Pancreas (tissue), 10 donors: ENCODE measurements around the gene POLR2J2. TPM values are rescaled to one million over a fixed set of nuclear protein-coding genes. Genes with fewer than 3 reads are reported as not detected.
"Not testable (repeated sequence)": the region's sequence is repeated elsewhere in the genome, so short reads cannot be mapped to it uniquely, and the experiment has no call there.

Experiments used
- ATAC-seq, 4 donors: fragments of 200-7000 bp; cut with Tn5 transposase; one replicate each; pipeline versions ENCODE4 v1.8.0 to v1.9.1; 2020; ENCODE audit warnings: mild to moderate bottlenecking in 4 of 4, moderate library complexity in 4 of 4
- DNase-seq, 6 donors: peaks; one replicate each; pipeline ENCODE4 v3.0.0-alpha.2; 2020
- FAIRE-seq: peaks from 2 replicates; lab custom pipeline; 2012; peaks lifted over from hg19 to GRCh38; lab: Jason Lieb, UNC
- H3K27ac ChIP-seq, 4 donors: fragments of 200-600 bp; sonication (generic); 1 replicate in 3 of 4; 2 replicates in 1 of 4; pipeline versions ENCODE4 v1.5.0 to v1.8.0; 2020
- H3K27me3 ChIP-seq, 4 donors: fragments of 200-600 bp; one replicate each; pipeline ENCODE4 v1.8.0; 2021
- H3K36me3 ChIP-seq, 3 donors: fragments of 200-600 bp; sonication (generic) in 1 of 3; one replicate each; pipeline versions ENCODE4 v1.5.0 to v1.8.0; 2020 to 2021
- H3K4me1 ChIP-seq, 3 donors: fragments of 200-600 bp; one replicate each; pipeline ENCODE4 v1.8.0; 2021
- H3K4me3 ChIP-seq, 4 donors: fragments of 200-600 bp; sonication (generic) in 2 of 4; one replicate each; pipeline versions ENCODE4 v1.5.0 to v1.8.0; 2020 to 2021
- H3K9me3 ChIP-seq, 4 donors: fragments of 200-600 bp; one replicate each; pipeline ENCODE4 v1.8.0; 2021
- WGBS, 2 donors: extraction: QIAGEN DNeasy Blood & Tissue Kit; methylation state at CpG; one replicate each; pipeline ENCODE4 v1.1.7; 2013; 5-methylcytosine and 5-hydroxymethylcytosine counted together
- intact Hi-C, 3 donors: fragments of 100-400 bp; cut with DNase I; formaldehyde crosslinking; loops; one replicate each; pipeline versions ENCODE4 v1.11.1 to v1.14.2; 2022
- polyA plus RNA-seq, 2 donors: library from polyadenylated mRNA; stranded (reverse); fragments of 200-250 nt; gene quantifications; one replicate each; pipeline ENCODE4 v1.2.3, GENCODE V29; 2013
- total RNA-seq, 6 donors: library from RNA; stranded (reverse); fragmentation: NEBNext Ultra II Directional in 4 of 6; extraction: Animal tissue kit (Norgen Biotek cat#: 25700) in 4 of 6; gene quantifications; one replicate each; pipeline versions ENCODE4 v1.2.1 to v1.2.4, GENCODE V29; 2021 to 2023
- donor health status: healthy with polysubstance abuse.
- donor health status: DM: no; HTN: no; CAD: no; lungs with moderate emphysema.
- donor health status: DM: no; HTN: no; CAD: no.
- donor health status: control.
- donor health status: control.
- donor health status: Bipolar disorder and iron deficiency.
- donor health status: DM: yes; HTN: yes; CAD: no.
- donor health status: DM: no; HTN: no; CAD: no.
- donor health status: DM: no; HTN: no; CAD: no.
- donor health status: DM: yes; HTN: yes; CAD: no.

Gene POLR2J2
- total and polyA plus RNA-seq, 8 donors, result 1.4 to 9.7 (median 4.3) TPM

- H3K9me3 ChIP-seq, FAIRE-seq, H3K27me3 ChIP-seq, intact Hi-C loops, H3K27ac ChIP-seq, H3K4me1 ChIP-seq, H3K36me3 ChIP-seq: not testable (repeated sequence)
- peak; percentile 93 to 98 (median 95) for ATAC-seq
- DNase-seq, result peak; percentile 21 to 83 (median 62)
- H3K4me3 ChIP-seq, result peak within 1 kb of the TSS in 2 of 4 donors; percentile 38 to 43
- 0 to 1% methylated on average over 16 to 26 of the region's 62 CpGs for WGBS, 2 donors
Observed at GRCh38 chr7:102616507-102617125, 54.8 kb downstream of the POLR2J2 start, which contains the start of gene RASA4. TSS of gene RASA4 (minus strand) at chr7:102616756. CDS start at chr7:102616689, 67 bp downstream.

Other genes starting within 250 kb of the POLR2J2 start
- gene ORAI2, start 238.1 kb downstream of the POLR2J2 start, total RNA-seq, result 10 to 100 TPM in 2 of 6 donors, 1 to 10 TPM in 4; 4.8 to 13.5 (median 7.1) TPM
- 1 to 10 TPM; 4.1 to 8.6 TPM for gene ORAI2, start 238.1 kb downstream of the POLR2J2 start, polyA plus RNA-seq
- 1 to 10 TPM; 3.5 to 6.9 (median 5.3) TPM for gene ALKBH4, start 206.8 kb downstream of the POLR2J2 start, total RNA-seq
- gene ALKBH4, start 206.8 kb downstream of the POLR2J2 start, polyA plus RNA-seq, result 1 to 10 TPM; 7.3 to 9.3 TPM
- 1 to 10 TPM; 5.1 to 9.3 (median 7.6) TPM for gene LRWD1, start 206.7 kb downstream of the POLR2J2 start, total RNA-seq
- gene LRWD1, start 206.7 kb downstream of the POLR2J2 start, polyA plus RNA-seq, result 10 to 100 TPM; 12.3 to 18.4 TPM
- 10 to 100 TPM; 16.5 to 20.6 (median 17.7) TPM for gene POLR2J, start 192.7 kb downstream of the POLR2J2 start, total RNA-seq
- gene POLR2J, start 192.7 kb downstream of the POLR2J2 start, polyA plus RNA-seq, result 10 to 100 TPM; 56.3 to 59.8 TPM
- gene RASA4B, start 153.9 kb downstream of the POLR2J2 start, total RNA-seq, result 10 to 100 TPM in 2 of 6 donors, 1 to 10 TPM in 4; 7.8 to 12.9 (median 8.4) TPM
- gene RASA4B, start 153.9 kb downstream of the POLR2J2 start, polyA plus RNA-seq, result 10 to 100 TPM; 39.2 to 93.4 TPM
- gene UPK3BL2, start 128.0 kb downstream of the POLR2J2 start, total RNA-seq, result 10 to 100 TPM in 1 of 6 donors, 1 to 10 TPM in 5; 6.0 to 10.9 (median 6.7) TPM
- 10 to 100 TPM; 20.3 to 38.4 TPM for gene UPK3BL2, start 128.0 kb downstream of the POLR2J2 start, polyA plus RNA-seq
- gene SPDYE2, start 120.4 kb downstream of the POLR2J2 start, total RNA-seq, result under 1 TPM in 4 of 6 donors, not detected in 2; 0.12 to 0.19 (median 0.13) TPM
- under 1 TPM; 0.21 to 0.34 TPM for gene SPDYE2, start 120.4 kb downstream of the POLR2J2 start, polyA plus RNA-seq
- 10 to 100 TPM in 5 of 6 donors, 1 to 10 TPM in 1; 8.3 to 18.8 (median 11.9) TPM for gene POLR2J3, start 99.1 kb downstream of the POLR2J2 start, total RNA-seq
- 100 to 1,000 TPM in 1 of 2 donors, 10 to 100 TPM in 1; 49.5 to 116 TPM for gene POLR2J3, start 99.1 kb downstream of the POLR2J2 start, polyA plus RNA-seq
- gene RASA4, start 54.9 kb downstream of the POLR2J2 start, total RNA-seq, result 10 to 100 TPM in 5 of 6 donors, 1 to 10 TPM in 1; 8.7 to 33.8 (median 18.1) TPM
- 100 to 1,000 TPM in 1 of 2 donors, 10 to 100 TPM in 1; 60.8 to 128 TPM for gene RASA4, start 54.9 kb downstream of the POLR2J2 start, polyA plus RNA-seq
- 10 to 100 TPM in 2 of 6 donors, 1 to 10 TPM in 4; 2.9 to 11.8 (median 5.5) TPM for gene UPK3BL1, start 28.9 kb downstream of the POLR2J2 start, total RNA-seq
- gene UPK3BL1, start 28.9 kb downstream of the POLR2J2 start, polyA plus RNA-seq, result 100 to 1,000 TPM in 1 of 2 donors, 10 to 100 TPM in 1; 72.2 to 168 TPM
- gene SPDYE2B, start 21.3 kb downstream of the POLR2J2 start, total RNA-seq, result not detected
- not detected for gene SPDYE2B, start 21.3 kb downstream of the POLR2J2 start, polyA plus RNA-seq
- gene FAM185A, start 77.3 kb upstream of the POLR2J2 start, total RNA-seq, result 1 to 10 TPM; 3.8 to 7.4 (median 5.0) TPM
- 1 to 10 TPM; 3.2 to 3.5 TPM for gene FAM185A, start 77.3 kb upstream of the POLR2J2 start, polyA plus RNA-seq
- gene LRRC17, start 241.3 kb upstream of the POLR2J2 start, total RNA-seq, result 1 to 10 TPM in 5 of 6 donors, under 1 TPM in 1; 0.76 to 2.7 (median 1.8) TPM
- gene LRRC17, start 241.3 kb upstream of the POLR2J2 start, polyA plus RNA-seq, result 1 to 10 TPM; 1.6 to 2.5 TPM